Ishikawa (cell line): Measurements from ENCODE around the gene TGIF2.

Experiments used
- CEBPB ChIP-seq: IDR thresholded peaks from 2 replicates; pipeline ENCODE4 v1.6.1; 2012
- EGR1 ChIP-seq: IDR thresholded peaks from 2 replicates; pipeline ENCODE4 v1.6.1; 2012
- FOXM1 ChIP-seq: IDR thresholded peaks from 2 replicates; pipeline ENCODE4 v1.6.1; 2012; ENCODE audit warnings: low read depth, borderline replicate concordance
- MAX ChIP-seq: IDR thresholded peaks from 2 replicates; pipeline ENCODE4 v1.6.1; 2012
- RAD21 ChIP-seq: IDR thresholded peaks from 2 replicates; pipeline ENCODE4 v1.6.1; 2012; ENCODE audit warnings: low read depth
- REST ChIP-seq: IDR thresholded peaks from 2 replicates; pipeline ENCODE4 v1.6.1; 2012; ENCODE audit warnings: low read depth, mild to moderate bottlenecking
- TAF1 ChIP-seq: IDR thresholded peaks from 2 replicates; pipeline ENCODE4 v1.6.1; 2012; ENCODE audit warnings: low read depth, mild to moderate bottlenecking
- TEAD4 ChIP-seq: IDR thresholded peaks from 2 replicates; pipeline ENCODE4 v1.6.1; 2012
- ZBTB7A ChIP-seq: IDR thresholded peaks from 2 replicates; pipeline ENCODE4 v1.6.1; 2012; ENCODE audit warnings: low read depth

- no peak for TF ChIP-seq TEAD4
- no peak for TF ChIP-seq TAF1
- no peak for TF ChIP-seq EGR1
- no peak for TF ChIP-seq CEBPB
- no peak for TF ChIP-seq MAX
- TF ChIP-seq REST: no peak
- no peak for TF ChIP-seq RAD21
- no peak for TF ChIP-seq ZBTB7A
- no peak for TF ChIP-seq FOXM1
Measured at GRCh38 chr20:36578356-36579041, 5.1 kb downstream of the TGIF2 start.
